HUES6 (cell line): ENCODE data around the gene NEK11.

ENCODE experiments used
- H3K27ac ChIP-seq: 2 replicates; pipeline ENCODE4 v1.7.0; 2013; ENCODE audit warnings: low read depth, mild to moderate bottlenecking, low read length, inconsistent platforms
- H3K27me3 ChIP-seq: 2 replicates; pipeline ENCODE4 v1.6.1; 2013; ENCODE audit warnings: low read length; ENCODE audit not compliant: control insufficient read depth, insufficient read depth
- H3K36me3 ChIP-seq: 2 replicates; pipeline ENCODE4 v1.6.1; 2013; ENCODE audit warnings: low read length; ENCODE audit not compliant: control insufficient read depth, insufficient read depth
- H3K4me1 ChIP-seq: 2 replicates; pipeline ENCODE4 v1.6.1; 2013; ENCODE audit warnings: low read length; ENCODE audit not compliant: control insufficient read depth, insufficient read depth
- H3K4me3 ChIP-seq: 2 replicates; pipeline ENCODE4 v1.5.1; 2013; ENCODE audit warnings: low read depth, low read length
- H3K9ac ChIP-seq: one replicate; pipeline ENCODE4 v1.6.1; 2013; ENCODE audit warnings: mild to moderate bottlenecking, low read length
- H3K9me3 ChIP-seq: 2 replicates; pipeline ENCODE4 v1.6.1; 2013; ENCODE audit warnings: low read depth, low read length; ENCODE audit not compliant: control insufficient read depth, insufficient read depth

The NEK11 gene

GRCh38 chr3:131261104-131261503 is 234.4 kb downstream of the NEK11 start:
- Histone ChIP-seq H3K4me1 (no peaks in the 10 kb centered on the region), H3K9me3 (no peaks in the 10 kb centered on the region), H3K9ac (no peak overlapping the region)

GRCh38 chr3:131275556-131275955 is 248.9 kb downstream of the NEK11 start:
- Histone ChIP-seq H3K4me3 (no peak overlapping the region), H3K9ac (no peak overlapping the region), H3K36me3 (no peaks in the 10 kb centered on the region), H3K9me3 (no peaks in the 10 kb centered on the region), H3K27me3 (no peaks in the 10 kb centered on the region), H3K27ac (no peak overlapping the region), H3K4me1 (no peaks in the 10 kb centered on the region)

More at GRCh38 chr3:131261104-131261503, 234.4 kb downstream of the NEK11 start:
- Histone ChIP-seq H3K36me3 (no peaks in the 10 kb centered on the region), H3K27ac (no peak overlapping the region), H3K27me3 (no peaks in the 10 kb centered on the region), H3K4me3 (no peak overlapping the region)

GRCh38 chr3:131277836-131278497 is 251.3 kb downstream of the NEK11 start:
- no peak overlapping the region for H3K27ac ChIP-seq
- H3K9ac ChIP-seq: no peak overlapping the region
- no peaks in the 10 kb centered on the region for H3K27me3 ChIP-seq
- no peaks in the 10 kb centered on the region for H3K9me3 ChIP-seq
- no peaks in the 10 kb centered on the region for H3K36me3 ChIP-seq
- no peaks in the 10 kb centered on the region for H3K4me1 ChIP-seq
- H3K4me3 ChIP-seq: no peak overlapping the region

- no peaks in the 10 kb centered on the region for H3K27me3 ChIP-seq
- no peaks in the 10 kb centered on the region for H3K9me3 ChIP-seq
- no peak overlapping the region for H3K9ac ChIP-seq
- no peak overlapping the region for H3K4me3 ChIP-seq
- H3K4me1 ChIP-seq: peaks cover 7% of the 10 kb centered on the region
- no peak overlapping the region for H3K27ac ChIP-seq
- no peaks in the 10 kb centered on the region for H3K36me3 ChIP-seq
Observed at GRCh38 chr3:131279577-131279976, 252.9 kb downstream of the NEK11 start.

GRCh38 chr3:131282379-131282778 is 255.7 kb downstream of the NEK11 start:
- Histone ChIP-seq H3K27ac (no peak overlapping the region), H3K4me3 (no peak overlapping the region), H3K9me3 (no peaks in the 10 kb centered on the region), H3K9ac (no peak overlapping the region), H3K27me3 (no peaks in the 10 kb centered on the region), H3K36me3 (no peaks in the 10 kb centered on the region), H3K4me1 (peaks cover 7% of the 10 kb centered on the region)

GRCh38 chr3:131282967-131283366 is 256.3 kb downstream of the NEK11 start:
- Histone ChIP-seq H3K9ac (no peak overlapping the region), H3K4me3 (no peak overlapping the region)

GRCh38 chr3:131283862-131284261 is 257.2 kb downstream of the NEK11 start:
- Histone ChIP-seq H3K27ac (no peak overlapping the region), H3K4me1 (peaks cover 7% of the 10 kb centered on the region), H3K9me3 (no peaks in the 10 kb centered on the region), H3K4me3 (no peak overlapping the region), H3K27me3 (no peaks in the 10 kb centered on the region), H3K36me3 (no peaks in the 10 kb centered on the region), H3K9ac (no peak overlapping the region)

More at GRCh38 chr3:131282967-131283366, 256.3 kb downstream of the NEK11 start:
- no peaks in the 10 kb centered on the region for H3K36me3 ChIP-seq
- peaks cover 7% of the 10 kb centered on the region for H3K4me1 ChIP-seq
- H3K9me3 ChIP-seq: no peaks in the 10 kb centered on the region
- H3K27ac ChIP-seq: no peak overlapping the region
- no peaks in the 10 kb centered on the region for H3K27me3 ChIP-seq

GRCh38 chr3:131284302-131284701 is 257.6 kb downstream of the NEK11 start:
- Histone ChIP-seq H3K36me3 (no peaks in the 10 kb centered on the region), H3K9ac (no peak overlapping the region), H3K4me1 (peaks cover 7% of the 10 kb centered on the region), H3K27me3 (no peaks in the 10 kb centered on the region), H3K9me3 (no peaks in the 10 kb centered on the region), H3K27ac (no peak overlapping the region), H3K4me3 (no peak overlapping the region)

GRCh38 chr3:131285456-131285855 is 258.8 kb downstream of the NEK11 start:
- Histone ChIP-seq H3K4me1 (peaks cover 7% of the 10 kb centered on the region), H3K27ac (no peak overlapping the region), H3K9ac (no peak overlapping the region), H3K27me3 (no peaks in the 10 kb centered on the region), H3K4me3 (no peak overlapping the region), H3K36me3 (no peaks in the 10 kb centered on the region), H3K9me3 (no peaks in the 10 kb centered on the region)

- Histone ChIP-seq H3K4me1 (no peaks in the 10 kb centered on the region), H3K4me3 (no peak overlapping the region), H3K36me3 (no peaks in the 10 kb centered on the region), H3K9ac (no peak overlapping the region), H3K27me3 (no peaks in the 10 kb centered on the region), H3K27ac (no peak overlapping the region), H3K9me3 (no peaks in the 10 kb centered on the region)
Observed at GRCh38 chr3:131299836-131300235, 273.2 kb downstream of the NEK11 start.

- Histone ChIP-seq H3K27ac (no peak overlapping the region), H3K4me1 (no peaks in the 10 kb centered on the region), H3K9me3 (no peaks in the 10 kb centered on the region), H3K9ac (no peak overlapping the region), H3K27me3 (no peaks in the 10 kb centered on the region), H3K4me3 (no peak overlapping the region), H3K36me3 (no peaks in the 10 kb centered on the region)
Observed at GRCh38 chr3:131303848-131304247, 277.2 kb downstream of the NEK11 start.
